Measurements from ENCODE around the gene MSMB.
"Not testable (repeated sequence)": the region's sequence is repeated elsewhere in the genome, so short reads cannot be mapped to it uniquely, and the experiment has no call there.

The MSMB gene, protein sequence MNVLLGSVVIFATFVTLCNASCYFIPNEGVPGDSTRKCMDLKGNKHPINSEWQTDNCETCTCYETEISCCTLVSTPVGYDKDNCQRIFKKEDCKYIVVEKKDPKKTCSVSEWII

DNA sequence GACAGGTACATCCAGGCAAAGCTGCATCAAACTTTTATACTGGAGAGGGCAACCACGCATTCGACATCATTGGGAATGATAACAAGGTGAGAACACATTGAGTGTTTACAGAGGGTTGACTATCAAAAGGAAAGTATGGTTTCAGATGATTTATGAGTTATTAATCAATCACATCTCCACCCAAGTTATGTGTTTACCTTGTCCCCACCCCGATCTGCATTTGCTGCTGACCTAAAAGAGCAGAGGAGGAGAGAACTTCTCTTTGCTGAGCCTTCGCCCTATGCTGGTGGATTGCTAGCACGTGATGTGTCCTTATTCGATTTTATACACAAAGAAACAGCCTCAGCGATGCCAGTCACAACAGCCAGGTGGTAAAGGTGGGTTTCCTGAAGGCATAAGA is at the start of gene MSMB:
MSMB (minus strand) TSS at position 9 of the 400 bp plus-strand sequence. CDS start 32 bp downstream, outside the sequence.
- DNase-seq: no peak

DNA sequence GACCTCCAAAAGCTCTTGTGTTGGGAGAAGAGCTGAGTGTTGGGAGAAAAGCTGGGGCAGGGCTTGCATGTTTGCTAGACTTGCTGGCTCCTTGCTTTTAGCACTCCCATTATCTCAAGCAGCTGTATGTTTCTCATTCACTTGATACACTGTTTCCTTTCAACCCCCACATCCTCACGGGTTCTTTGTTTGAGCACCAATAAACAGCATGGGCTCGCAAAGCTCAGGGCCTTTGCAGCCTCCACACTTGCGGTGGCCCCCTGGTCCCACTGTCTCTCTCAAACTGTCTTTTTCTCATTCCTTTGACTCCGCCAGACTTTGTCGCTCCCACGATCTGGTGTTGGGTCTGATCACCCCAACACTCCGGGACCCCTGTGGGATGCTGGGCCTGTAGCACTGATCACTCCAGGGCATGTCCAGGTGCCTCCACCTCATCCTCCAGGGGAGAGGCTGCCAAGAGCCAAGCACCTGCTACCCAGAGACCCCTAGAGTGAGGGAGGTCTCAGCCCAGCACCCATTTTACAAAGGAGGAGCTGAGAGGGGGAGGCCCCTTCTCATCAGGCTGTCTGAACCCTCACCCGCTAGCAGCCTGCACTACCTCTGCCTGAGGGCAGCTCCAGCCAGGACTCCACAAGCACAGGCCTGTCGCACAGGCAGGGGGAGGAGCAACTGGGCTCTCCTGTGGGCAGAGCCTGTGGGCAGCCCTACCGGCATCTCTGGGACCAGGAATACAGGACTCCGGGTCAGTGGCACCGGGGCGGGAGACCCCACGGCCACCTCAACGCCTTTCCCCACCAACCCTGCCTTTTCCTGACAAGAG is 49.1 kb upstream of the MSMB start:
- no peak for DNase-seq

DNA sequence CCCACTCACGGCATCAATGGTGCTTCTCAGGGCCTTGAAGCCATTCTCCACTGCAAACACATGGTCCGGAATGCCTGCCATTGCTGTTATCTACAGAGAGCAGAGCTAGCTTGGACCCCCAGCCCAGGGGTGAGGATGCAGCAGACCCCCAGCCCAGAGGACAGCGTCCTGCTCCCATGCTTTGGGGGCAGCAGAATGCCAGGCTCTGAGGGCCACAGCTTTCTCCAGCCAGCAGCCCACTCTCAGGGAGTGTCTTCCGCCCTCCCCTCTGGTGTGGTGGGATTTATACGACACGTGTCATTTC is 48.1 kb upstream of the MSMB start:
- no peak for DNase-seq

DNA sequence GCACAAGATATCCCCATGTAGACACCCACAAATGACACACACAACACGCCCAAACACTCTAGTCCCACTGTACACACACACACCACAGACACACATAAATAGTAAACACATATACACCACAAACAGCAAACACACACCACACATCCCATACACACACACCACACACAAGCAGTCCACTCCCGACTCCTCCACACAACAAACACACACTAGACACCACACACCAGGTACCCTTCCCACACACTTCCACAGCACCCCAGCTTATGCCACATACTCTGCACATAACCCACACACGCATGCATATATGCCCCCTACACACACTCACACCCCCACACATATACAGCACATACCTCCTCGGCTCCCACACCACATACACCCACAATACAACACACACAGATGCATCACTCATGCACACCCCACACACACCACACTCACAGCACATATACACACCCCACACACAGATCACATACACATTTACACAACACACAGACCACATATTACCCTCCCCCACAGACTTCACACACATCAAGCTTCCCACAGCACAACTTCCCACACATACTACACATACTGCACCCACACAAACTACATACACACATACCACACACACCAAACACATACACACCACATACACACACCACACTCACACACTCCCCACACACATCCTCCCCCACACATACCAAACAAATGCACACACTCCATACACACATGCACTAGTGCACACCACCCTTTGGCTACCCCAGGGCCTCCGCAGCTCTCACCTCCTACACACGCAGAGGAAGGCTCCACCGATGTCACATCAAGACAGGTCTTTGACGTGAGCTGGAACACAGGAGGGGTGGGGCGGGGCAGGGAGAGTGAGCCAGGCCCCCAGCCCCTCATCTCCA is 47.5 kb upstream of the MSMB start:
- not testable (repeated sequence) for DNase-seq

DNA sequence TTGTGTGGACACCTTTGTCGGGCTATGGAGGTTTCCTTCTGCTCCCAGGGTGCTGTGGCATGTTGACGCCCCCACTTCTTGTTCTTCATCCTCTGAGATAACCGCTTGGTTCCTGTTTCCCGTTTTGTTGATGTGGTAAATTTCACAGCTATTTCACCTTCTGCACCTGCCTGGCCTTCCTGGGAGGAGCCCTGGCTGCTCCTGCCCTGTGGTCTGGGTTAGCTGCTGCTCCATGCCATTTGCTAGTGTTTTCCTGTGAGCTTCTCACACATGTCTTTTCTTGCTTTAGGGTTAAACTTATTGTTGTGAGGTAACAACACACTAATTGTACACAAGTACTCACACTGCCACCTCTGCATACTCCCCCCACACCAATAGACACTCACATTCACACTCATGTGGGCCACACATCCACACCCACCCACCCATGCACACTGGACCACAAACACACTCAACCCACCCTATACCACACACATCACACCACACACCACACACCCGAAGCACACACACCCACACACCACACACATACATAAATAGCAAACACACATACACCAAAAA is 46.5 kb upstream of the MSMB start:
- no peak for DNase-seq

DNA sequence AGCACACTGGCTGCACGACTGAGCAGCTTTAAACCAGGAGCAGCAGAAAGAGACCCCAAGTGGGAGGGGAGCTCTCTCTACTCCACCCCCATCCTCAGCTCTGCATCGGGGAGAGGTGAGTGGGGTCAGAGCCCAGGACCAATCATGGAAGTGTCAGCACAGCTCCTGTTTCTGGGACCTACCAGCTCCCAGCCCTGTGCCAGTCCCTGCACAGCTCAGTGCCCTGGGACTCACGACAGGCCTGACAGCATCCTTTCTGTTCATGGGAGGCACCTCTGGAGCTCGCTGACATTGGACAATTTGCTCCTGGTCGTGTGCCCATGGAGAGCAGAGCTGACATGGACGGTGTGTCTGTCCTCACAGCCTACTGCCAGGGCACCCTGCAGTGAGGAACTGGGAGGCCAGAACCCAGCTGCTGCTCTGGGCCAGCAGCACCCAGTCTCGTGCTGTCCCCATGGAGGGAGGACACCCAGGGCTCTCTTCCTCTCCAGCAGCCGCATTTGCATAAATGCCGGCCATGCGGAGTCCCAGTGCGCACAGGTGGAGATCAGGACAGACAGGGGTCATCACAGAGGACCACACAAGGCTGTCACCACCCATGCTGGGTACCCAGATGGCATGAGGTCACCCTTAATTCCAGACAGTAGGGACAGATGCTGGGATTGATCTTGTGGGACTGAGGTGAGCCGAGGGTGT is 45.9 kb upstream of the MSMB start:
- DNase-seq: no peak

DNA sequence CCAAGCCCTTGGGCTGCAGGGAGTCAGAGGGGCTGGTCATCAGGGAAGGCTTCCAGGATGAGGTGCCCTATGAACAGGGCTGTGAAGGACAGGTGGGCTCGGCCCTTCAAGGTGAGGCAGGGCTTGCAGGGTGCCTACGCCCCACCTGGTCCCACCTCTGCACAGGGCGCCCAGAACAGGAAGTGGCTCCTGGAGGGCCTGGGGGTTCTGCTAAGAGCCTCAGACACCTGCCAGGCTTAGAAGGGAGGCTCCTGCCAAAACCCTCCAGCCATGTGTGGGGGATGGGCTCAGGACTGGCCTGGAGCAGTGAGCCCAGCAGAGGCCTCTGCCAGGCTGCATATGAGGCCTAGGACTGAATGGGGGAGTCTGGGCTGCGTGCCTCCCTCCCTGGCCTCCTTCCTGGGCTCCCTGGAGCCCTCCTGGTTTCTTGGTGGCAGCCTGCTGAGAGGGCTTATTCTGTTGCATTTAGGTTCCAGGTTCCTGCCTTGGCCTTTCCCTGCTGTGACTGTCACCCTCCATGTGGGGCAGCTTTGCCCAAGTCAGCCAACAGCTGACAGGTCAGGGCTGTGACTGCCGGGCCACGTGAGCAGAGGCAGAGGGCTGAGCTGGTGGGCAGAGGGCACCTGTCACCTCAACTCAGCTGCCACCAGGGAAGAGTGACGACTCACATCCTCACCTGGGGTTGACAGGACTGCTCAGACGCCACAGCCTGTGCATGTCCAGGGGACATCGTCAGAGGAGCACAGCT is 45.2 kb upstream of the MSMB start:
- DNase-seq: no peak

DNA sequence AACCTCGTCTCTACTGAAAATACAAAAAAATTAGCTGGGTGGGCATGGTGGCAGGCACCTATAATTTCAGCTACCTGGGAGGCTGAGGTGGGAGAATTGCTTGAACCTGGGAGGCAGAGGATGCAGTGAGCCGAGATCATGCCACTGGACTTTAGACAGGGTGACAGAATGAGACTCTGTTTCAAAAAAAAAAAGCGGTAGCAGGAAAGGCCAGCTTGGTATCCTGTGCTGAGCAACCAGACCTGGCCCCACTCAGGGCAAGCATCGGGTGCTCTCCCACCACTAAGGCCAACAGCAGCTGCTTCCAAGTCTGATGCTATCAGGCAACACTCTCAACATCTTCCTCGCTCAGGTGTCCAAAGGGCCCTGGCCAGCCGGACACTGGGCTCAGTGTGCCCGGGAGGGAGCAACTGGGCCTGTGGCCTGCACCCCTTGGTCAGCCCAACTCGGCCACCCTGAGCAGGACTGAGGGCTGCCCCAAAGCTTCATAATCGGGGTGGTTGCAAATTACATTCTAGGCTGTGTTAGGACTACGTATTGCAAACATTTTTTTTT is 44.3 kb upstream of the MSMB start:
- no peak for DNase-seq

DNA sequence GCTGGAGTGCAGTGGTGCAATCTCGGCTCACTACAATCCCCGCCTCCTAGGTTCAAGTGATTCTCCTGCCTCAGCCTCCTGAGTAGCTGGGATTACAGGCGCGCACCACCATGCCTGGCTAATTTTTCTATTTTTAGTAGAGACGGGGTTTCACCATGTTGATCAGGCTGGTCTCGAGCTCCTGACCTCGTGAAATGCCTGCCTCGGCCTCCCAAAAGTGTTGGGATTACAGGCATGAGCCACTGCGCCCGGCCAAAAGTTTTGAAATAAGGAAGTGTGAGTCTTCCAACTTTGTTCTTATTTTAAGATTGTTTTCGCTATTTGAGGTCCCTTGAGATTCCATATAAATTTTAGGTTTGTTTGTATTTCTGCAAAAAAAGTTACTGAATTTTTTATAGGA is 41.3 kb upstream of the MSMB start:
- not testable (repeated sequence) for DNase-seq

DNA sequence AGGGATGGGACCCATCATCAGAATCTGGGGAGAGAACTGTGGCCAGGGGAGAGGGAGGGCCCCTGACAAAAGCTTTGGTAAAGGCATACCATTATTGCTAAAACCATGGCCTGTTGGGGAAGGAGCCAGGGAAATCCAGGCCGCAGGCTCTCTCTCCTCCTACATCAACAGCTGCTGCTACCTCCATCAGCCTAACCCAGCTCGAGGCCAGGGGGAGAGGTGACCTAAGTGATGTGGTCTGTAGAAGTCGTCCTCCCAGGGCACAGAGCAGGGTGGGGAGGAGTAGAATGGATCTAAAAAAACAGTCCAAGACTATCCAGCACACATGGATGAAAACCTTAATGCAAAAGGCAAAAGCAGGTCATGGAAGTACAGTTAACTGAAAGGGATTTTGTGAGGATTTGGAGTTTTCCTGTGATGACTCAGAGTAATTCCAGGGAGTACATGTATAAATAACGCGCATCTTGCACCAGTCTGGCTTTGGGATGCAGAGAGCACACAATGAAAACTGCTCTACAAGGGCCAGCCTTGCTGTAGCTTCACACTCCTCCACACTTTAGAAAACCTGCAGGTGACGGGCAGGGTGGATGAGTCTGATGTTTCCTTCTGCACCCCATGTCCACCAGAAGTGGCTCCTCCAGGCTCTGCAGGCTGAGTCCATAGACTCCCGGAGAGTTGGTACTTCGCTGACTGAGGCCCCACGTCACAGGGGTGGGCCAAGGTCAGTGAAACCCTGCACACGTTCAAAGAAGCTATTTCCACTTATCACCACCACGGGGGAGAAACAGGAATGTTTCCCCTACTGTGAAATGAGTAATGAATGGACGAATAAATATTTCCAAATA is 38.5 kb upstream of the MSMB start:
- DNase-seq: no peak

DNA sequence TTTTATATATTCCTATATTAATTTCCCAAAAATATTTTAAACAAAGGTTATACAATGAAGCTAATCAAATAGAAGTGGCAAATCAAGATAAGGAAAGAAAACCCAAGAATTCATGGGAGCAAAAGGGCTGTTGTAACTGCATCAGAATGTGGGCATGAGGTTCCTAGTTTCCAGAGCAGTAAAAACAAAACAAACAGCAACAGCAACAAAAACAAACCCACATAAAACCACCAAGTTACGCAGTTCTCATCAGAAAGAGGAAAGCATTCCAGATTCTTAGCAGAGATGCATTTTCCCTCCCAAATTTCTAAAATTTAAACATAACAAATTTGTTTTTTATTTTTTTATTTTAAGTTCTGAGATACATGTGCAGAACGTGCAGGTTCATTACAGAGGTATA is 34.8 kb upstream of the MSMB start:
- no peak for DNase-seq

DNA sequence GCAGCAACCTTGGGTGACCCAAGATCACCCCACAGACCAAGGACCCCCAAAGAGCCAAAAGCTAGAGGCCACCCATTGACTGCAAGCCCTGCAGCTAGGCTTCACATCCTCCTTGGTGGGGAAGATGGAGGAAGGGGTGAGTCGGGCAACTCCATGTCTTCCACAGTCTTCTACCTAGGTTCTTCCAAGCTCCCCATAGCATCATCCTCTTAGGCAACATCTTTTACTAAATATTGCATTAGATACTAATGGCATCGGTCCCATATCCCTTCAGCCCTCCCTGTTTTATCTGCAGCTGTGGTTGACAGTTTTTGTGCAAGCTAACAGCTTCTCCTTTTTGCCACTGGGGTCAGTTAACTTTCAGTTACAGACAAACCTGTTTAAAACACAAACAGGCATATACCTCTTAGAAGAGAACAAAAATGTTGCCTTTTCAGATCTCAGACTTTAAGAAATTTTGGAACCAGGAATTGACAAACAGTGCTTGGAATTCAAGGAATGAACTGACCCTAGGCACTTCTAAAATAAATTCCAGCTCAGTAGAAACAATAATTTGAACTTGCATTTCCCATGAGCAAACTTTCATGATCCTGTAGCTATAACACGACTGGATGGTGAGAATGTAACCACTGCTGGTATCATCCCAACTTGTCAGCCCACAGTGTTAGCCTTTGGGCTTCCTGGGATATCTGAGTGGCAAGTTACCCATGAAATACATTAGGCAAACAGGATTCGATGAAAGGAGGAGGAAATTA is 33.9 kb upstream of the MSMB start:
- DNase-seq: no peak

DNA sequence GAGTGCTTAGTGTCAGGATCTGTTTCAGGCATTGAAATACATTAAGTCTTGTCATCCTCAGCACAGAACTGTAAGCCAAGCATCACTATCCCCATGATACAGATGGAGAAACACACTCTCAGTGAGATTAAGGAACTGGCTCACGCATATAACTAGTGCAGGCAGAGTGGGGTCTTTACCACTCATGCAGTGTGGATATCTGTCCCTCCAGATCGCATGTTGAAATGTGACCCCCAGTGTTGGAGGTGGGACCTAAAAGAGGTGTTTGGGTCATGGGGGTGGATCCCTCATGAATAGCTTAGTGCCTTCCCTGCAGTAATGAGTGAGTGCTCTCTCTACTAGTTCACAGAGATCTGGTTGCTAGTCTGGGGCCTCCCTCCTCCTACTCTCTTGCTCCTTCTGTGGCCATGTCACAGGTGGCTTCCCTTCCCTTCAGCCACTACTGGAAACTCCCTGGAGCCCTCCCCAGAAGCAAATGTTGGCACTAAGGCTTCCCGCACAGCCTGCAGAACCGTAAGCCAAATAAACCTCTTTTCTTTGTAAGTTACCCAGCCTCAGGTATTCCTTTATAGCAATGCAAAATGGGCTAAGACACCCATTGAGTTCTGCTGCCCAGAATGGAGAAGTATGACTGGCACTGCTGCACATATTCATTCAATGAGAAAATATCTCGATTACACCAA is 31.8 kb upstream of the MSMB start:
- DNase-seq: no peak

DNA sequence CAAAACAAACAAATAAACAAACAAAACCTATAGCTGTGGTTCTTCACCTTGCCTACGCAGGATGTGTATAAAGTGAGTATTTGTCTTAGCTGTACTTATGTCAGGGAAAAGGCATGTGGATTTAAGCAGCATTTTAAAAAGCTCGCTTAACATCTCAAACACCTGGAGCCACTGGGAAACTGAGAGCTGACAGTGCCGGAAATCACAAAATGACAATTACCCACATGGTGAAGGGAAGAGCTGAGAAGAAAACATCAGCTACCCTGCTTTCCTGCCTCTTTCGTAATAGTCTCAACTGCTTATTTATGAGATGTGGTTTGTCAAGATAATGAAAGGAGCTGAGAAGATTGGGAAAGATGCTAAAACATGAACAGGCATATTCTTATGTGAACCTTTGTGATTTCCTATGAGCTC is 31.1 kb upstream of the MSMB start:
- DNase-seq: no peak

DNA sequence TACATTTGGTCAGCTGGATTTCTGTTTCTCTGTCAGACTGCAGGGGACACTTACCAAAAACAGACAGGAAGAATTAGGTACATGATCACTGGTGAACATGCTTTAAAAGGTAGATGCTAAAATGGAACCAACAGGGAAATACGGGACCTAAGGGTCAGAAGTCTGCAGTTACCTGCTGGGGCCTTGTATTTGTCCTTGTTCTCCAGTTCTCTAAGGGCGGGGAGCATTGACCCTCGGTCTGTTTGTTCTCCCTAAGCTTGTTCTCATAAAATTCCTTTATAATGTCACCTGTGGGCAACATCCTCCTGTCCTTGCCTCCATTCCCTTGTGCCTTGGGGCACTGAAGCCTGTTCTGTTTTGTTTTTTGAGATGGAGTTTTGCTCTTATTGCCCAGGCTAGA is 29.8 kb upstream of the MSMB start:
- DNase-seq: no peak

DNA sequence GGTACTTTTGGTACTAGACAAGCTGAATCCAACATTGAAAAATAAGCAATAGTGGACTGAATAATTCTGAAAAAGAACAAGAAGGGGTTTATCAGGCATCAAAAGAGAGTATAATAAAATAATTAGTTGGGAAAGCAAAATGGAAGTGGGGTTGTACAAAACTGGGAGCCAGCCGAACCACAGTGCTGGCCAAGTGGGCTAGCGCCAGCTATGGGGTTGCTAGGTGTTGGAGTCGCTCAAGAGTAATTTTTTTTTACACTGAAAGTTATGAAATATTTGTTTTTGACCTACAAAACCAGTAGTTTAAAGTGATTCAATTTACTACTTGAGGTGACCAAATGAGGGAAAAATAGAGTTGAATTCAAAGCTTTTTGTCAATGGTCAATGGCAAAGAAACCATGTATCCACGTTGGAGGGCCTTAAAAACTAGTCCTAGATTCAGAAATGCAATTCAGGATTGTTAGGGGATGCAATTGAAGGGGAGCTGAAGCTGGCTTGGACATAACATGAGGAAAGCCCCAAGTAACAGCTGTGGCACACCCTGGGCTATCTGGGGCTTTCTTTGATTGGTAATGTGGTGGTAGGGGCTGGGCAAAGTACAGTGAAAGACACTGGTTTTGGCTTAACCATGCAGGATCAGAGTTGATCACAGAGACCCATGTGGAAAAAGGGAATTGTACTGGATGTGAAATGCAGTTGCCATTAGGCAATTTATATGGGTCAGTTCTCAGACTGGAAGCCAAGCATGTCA is 28.3 kb upstream of the MSMB start:
- DNase-seq: no peak

DNA sequence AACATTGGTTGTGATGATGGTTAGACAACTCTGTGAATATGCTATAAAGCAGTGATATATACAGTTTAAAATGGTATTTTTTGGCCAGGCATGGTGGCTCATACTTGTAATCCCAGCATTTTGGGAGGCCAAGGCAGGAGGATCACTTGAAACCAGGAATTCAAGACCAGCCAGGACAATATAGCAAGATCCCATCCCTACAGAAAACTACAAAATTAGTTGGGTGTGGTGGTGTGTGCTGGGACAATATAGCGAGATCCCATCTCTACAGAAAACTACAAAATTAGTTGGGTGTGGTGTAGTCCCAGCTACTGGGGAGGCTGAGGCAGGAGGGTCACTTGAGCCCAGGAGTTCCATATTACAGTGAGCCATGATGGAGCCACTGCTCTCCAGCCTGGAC is 27.5 kb upstream of the MSMB start:
- DNase-seq: no peak

DNA sequence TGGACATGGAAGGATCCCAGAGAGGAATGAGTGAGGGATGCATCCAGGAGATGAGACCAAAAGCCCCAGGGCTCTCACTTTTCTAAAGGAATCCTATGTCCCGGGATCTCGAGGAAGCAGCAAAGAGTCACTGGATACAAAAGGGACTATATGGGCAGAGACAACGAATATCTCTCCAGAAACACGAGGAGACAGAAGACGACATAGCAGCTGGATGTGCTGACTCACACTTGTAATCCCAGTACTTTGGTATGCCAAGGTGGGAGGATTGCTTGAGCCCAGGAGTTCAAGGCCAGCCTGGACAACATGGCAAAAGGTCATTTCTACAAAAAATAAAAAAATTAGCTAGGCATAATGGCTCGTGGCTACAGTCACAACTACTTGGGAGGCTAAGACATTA is 24.7 kb upstream of the MSMB start:
- no peak for DNase-seq

Data from NCI-H774 (cell line).